ENCODE measurements around the gene DDX28.
A peak's percentile ranks its signal among the peaks of the same experiment; 100 is the strongest.
"Not testable (repeated sequence)": the region's sequence is repeated elsewhere in the genome, so short reads cannot be mapped to it uniquely, and the experiment has no call there.

Gene DDX28

DNA sequence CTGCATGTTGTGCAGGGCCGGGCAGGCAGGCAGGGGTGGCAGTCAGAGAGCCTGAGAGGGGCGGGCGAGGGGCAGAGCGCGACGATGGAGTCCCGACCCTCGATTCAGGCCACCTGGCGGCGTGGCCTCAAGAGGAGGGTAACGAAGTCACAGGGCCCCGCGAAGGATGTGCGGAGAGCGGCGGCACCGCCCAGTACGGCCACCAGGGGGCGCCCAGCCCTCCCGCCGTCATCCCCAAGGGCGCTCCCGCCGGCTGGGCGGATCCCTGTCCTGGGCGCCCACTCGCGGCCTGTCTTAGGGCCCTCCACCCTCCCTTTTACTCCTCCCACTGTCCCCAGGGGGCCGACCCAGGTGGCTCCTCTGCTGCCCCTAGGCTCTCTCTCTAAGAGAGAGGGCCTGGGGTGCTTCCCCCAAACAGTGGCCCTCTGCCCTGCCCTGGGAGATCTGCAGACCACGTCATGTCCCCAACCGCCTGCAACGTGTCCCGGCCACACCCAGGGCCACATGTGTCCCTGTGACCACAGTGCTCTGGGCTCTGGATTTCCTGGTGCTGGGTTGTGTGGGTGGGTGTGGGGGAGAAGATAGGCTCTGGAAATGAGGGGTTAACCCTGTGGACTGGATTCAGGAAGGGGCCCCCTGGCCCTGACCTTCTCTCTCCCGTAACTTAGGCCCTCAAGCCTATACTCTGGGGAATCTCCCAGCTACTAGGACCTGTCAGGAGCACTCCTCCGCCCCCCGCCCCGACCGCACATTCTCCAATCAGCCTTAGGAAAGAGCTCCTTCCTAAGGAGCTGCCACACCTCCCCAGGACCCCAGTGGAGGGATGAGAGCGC lies 29.6 kb downstream of the DDX28 start:
- peak; percentile 73 for DNase-seq

GRCh38 chr16:67992661-67993206 lies 30.3 kb downstream of the DDX28 start:
- no peak for DNase-seq

- no peak for DNase-seq
These were observed 33.0 kb downstream of the DDX28 start for GRCh38 chr16:67990018-67990386.

DNA sequence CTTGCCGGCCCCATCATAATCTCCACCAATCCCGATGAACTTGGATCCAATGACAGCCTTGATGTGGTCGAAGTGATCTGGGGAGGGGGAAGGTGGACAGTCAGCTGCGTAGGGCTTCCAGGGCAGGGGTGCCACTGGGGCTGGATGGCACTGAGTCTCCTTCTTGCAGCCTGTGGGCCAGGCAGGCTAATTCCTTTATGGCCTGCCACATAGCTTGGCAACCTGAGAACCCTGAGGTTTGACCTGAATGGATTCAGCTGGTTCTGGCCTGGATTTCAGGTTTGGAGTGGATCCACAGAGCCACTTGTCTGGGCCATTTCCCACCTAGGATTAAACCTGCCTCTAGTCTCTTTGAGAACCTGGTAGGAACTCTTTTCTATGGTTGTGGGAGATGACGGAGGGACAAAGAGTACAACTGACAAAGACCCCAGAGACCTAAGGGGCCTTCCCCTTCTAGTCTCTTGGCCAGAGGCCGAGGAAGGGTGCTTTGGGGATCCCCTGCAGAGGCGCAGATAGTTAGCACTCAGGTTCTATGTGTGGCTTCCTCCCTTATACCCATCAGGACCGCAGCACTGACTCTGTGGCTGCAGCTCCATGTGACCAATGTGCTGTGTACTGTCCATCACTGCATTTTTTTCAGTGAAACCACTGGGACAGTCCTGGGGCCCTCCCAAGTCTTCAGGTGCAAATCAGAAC lies 33.6 kb downstream of the DDX28 start:
- DNase-seq = no peak

DNA sequence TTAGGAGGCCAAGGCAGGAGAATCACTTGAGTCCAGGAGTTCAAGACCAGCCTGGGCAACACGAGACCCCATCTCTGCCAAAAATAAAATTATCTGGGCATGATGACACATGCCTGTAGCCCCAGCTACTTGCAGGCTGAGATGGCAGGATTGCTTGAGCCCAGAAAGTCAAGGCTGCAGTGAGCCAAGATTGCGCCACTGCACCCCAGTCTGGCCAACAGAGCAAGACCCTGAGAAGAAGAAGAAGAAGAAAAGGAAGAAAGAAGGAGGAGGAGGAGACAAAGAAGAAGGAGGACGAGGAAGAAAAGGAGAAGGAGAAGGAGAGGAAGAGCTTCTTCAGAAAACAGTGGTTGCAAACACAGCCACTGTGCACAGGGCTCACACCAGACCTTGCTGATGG lies 34.4 kb downstream of the DDX28 start:
- no peak for DNase-seq

- DNase-seq = no peak
These were observed 35.4 kb downstream of the DDX28 start for GRCh38 chr16:67987460-67988160.

- no peak for DNase-seq
These were observed 36.1 kb downstream of the DDX28 start for GRCh38 chr16:67986949-67987348.

GRCh38 chr16:67982011-67982696 lies 40.9 kb downstream of the DDX28 start:
- DNase-seq = no peak

GRCh38 chr16:67979955-67980678 lies 42.9 kb downstream of the DDX28 start, which contains the start of gene DPEP3:
Gene DPEP3, minus strand, starts transcription at chr16:67980499. Its CDS starts 119 bp downstream, at chr16:67980380.
- no peak for DNase-seq

- no peak for DNase-seq
These were observed 45.4 kb downstream of the DDX28 start for GRCh38 chr16:67977469-67978227.

DNA sequence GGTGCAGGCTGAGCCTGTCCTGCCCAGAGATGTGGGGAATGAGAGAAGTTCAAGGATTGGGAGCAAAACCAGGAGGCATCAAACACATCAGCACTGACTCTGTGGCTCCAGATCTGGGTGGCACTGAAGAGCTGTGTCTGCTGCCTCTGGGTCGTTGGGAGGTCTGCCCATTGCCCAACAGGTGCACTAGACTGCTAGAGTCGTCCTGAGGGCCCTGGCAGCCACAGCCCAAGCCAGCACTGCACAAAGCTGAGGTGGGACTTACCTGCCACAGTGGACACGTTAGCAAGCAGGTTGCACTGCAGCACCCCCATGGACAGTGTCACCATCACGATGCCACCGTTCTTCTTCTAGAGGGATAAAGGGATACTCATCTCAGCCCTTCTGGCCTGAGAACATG lies 46.0 kb downstream of the DDX28 start:
- no peak for DNase-seq

DNA sequence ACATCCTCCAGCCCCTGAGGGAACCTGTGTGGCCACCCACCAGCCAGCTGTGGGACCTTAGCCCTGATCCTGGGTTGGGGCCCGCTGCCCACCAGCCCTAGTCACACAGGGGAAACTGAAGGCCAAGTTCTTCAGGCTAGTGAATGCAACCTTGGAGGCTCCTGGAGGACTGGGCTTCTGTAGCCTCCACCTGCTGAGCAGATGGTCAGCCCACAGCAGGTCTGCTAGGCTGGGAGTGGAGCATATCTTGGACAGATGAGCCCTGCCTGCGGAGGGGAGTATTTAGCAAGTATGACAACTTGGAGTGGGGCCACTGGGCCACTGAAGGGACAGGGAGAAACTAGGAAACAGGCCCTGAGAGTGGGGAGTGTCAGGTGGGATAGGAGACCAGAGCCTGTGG lies 46.8 kb downstream of the DDX28 start:
- no peak for DNase-seq

DNA sequence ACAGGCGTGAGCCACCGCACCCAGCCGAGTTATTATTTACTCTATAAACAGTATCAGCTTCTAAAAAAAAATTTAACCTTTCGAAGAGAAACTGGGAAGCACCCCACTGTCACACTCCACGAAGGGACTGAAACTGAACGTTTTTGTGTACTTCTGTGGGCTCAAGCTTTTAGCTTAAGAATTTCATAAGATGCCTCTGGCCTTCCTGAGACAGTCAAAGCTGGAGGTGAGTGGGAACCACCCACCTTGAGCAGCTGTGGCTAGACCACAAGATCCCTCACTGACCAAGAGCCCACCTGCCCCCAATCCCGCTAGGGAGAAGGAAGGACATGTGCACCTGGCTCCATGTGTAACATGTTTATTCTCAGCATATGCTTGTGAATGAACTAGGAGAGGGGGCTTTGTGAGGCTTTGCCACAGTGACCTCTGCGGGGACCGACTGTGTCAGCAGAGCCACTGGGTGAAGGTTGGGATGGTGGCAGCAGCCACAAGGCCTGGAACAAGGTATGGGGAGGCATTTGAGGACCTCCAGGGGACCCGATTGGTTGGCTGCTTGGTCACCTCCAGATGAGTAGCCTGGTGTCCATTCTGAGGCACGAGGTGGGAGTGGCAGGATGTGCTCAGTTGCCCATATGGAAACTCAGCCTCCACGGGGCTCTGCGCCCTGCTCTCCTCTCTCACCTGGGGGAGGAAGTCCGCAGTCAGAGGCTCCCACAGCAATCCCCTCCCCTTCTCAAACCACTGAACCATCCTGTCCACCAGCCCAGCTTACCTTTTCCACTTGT lies 47.5 kb downstream of the DDX28 start:
- DNase-seq = no peak

DNA sequence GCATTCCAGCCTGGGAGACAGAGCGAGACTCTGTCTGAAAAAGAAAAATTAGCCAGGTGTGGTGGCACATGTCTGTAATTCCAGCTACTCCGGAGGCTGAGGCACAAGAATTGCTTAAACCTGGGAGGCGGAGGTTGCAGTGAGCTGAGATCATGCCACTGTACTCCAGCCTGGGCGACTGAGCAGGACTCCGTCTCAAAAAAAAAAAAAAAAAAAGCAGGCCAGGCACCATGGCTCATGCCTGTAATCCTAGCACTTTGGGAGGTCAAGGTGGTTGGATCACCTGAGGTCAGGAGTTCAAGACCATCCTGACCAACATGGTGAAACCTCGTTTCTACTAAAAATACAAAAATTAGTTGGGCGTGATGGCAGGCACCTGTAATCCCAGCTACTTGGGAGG lies 50.7 kb downstream of the DDX28 start:
- not testable (repeated sequence) for DNase-seq

- DNase-seq = no peak
These were observed 51.9 kb downstream of the DDX28 start for GRCh38 chr16:67971111-67971510.
